GM12801 (cell line): ENCODE measurements around the gene LPIN3.

Experiments used
- TF ChIP-seq, protein P1 (sequence below): IDR thresholded peaks from one replicate; pipeline ENCODE4 v1.5.1; 2011; ENCODE audit warnings: control low read depth; ENCODE audit not compliant: insufficient read length; ENCODE audit errors: extremely low read depth

Gene LPIN3

DNA sequence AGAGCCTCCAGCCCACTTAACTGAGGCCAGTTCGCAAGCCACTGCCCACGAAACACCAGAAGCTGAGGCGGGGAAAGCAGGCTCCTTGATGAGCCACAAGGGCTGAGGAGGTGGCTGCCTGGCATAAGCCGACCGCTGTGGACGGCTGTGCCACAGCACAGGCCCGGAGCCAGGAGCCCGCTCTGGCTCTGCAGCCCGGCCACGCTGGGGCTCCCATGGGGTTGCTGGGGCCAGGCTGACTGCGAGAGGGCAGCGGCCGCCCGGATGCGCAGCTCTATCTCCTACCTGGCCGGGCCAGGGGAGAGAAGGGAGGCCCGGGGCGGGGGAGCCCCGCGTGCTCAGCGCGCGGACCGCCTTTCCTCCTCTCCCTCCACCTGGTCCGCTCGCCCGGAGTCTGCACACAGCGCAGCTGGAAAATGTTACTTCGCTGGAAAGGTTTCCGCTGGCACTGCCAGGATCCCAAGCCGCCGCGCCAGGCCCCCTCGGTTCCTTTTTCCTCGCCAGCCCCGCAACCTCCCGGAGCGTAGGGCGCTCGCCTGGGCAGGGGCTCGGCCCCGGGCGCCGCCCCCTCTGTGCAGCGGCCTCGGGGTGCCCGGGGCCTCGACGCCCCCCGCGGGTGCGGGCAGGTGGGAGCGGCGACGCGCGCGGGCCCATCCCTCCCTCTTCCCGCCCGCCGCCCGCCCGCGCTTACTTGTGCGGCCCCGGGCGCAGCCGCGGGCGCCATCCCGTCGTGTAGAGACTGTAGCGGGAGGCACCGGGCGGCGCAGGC is 25.3 kb downstream of the LPIN3 start:
- TF ChIP-seq, protein P1, sequence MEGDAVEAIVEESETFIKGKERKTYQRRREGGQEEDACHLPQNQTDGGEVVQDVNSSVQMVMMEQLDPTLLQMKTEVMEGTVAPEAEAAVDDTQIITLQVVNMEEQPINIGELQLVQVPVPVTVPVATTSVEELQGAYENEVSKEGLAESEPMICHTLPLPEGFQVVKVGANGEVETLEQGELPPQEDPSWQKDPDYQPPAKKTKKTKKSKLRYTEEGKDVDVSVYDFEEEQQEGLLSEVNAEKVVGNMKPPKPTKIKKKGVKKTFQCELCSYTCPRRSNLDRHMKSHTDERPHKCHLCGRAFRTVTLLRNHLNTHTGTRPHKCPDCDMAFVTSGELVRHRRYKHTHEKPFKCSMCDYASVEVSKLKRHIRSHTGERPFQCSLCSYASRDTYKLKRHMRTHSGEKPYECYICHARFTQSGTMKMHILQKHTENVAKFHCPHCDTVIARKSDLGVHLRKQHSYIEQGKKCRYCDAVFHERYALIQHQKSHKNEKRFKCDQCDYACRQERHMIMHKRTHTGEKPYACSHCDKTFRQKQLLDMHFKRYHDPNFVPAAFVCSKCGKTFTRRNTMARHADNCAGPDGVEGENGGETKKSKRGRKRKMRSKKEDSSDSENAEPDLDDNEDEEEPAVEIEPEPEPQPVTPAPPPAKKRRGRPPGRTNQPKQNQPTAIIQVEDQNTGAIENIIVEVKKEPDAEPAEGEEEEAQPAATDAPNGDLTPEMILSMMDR = no peak

DNA sequence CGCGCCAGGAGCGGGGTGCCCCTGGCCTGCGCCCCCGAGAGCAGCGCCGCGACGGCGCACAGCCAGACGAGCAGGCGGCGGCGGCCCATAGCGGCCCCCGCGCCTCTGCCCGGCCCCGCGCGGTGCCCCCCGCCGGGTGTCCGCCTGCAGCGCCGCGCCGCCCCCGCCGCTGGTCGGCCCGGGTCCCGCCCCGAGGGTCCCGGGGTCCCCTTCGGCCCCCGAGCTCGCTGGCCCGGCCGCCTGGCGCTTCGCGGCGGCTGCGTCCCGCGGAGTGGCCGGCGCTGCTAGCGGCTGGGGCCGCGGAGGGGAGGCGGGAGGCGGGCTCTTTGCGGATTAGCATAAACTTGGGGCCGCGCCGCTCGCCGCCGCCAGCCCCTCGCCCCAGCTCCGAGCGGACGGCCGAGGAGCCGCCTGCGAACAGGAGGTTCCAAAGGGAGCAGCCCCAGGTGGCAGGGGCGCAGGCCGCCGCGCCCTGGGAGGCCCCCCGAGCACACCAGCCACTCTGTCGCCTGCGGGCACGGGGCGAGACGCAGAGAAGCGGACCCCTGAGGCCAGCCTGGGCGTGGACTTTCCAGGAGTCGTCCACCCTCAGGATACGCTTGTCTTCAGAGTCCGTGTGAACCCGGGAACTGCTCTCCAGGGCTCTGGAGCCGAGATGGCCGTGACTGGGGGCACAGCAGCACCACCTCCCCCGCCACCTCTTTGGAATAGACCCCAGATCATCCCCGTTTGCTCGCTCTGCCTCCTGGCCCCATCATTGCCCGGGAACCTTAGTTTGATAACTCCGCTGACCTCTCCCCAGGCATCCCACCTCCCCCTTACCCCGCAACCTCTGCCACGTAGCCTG is 26.1 kb downstream of the LPIN3 start, which contains the start of gene EMILIN3:
Gene EMILIN3, minus strand, starts transcription at position 273 of the 847 bp plus-strand sequence. Its CDS starts 184 bp downstream, at position 89.
- TF ChIP-seq, protein P1 = no peak

DNA sequence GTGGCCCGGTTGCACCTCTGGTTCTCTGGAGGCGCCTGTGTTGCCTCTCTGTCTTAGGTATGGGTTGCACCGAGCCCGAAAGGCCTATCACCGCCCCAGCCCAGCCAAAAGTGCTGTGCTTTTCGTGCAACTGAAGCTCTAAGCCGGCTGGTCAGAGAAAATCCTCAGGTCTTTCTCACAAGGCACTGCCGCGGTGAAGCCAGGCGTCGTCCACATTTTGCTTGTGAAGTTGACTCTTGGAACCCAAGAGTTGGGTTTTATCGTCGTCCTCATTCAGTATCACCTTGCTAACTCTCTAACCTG is 26.7 kb downstream of the LPIN3 start:
- TF ChIP-seq, protein P1 = no peak

DNA sequence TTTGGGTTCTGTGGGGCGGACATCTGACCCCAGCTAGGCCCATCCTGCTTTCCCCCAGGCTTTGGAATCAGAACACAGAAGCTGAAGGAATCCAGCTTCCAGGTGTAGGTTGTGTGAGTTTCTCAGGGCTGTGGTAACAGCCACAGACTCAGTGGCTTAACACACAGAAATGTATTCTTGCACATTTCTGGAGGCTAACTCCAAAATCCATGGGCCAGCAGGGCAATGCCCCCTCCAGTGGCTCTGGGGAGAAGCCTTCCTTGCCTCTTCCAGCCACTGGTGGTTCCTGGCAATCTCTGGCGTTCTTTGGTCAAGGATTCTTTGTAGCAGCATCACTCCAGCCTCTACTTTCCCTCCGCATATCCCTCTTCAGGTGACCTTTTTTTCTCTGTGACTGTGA is 27.3 kb downstream of the LPIN3 start:
- TF ChIP-seq, protein P1 = no peak

DNA sequence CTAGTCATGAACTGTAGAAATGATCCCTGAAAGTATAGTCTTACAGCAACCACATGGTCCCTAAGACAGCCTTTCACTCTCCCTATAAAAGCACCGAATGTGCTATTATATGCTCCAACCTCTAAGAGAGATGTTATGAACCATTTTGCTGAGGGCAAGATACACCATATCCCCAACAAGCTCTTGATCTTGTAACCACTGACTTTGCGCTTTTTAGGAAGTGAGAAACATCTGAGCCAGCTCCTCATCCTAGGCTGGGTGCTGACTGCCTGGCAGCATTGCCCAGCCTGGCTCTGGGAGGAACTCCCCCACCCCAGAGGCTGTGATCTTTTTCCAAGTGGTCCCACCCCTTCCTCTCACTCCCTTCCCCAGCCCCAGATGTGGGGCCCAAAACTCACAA is 29.1 kb downstream of the LPIN3 start:
- TF ChIP-seq, protein P1 = no peak

DNA sequence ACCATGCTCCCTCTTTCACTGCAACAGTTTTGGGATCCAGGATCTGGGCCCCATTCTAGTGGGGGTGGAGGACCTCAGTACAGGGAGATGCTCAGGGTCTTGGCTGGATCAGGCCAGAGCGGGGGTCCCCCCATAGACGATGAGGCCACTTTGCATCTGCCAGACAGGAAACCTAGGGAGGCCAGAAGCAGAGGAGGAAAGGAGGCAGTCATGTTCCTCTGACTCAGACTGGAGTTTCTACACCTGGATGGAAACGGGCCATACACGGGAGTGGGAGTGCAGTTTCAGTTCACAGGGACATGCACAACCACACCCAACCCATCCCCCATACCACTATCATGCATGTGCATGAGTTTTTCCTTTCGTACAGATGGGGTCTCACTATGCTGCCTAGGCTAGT is 29.6 kb downstream of the LPIN3 start:
- TF ChIP-seq, protein P1 = no peak

DNA sequence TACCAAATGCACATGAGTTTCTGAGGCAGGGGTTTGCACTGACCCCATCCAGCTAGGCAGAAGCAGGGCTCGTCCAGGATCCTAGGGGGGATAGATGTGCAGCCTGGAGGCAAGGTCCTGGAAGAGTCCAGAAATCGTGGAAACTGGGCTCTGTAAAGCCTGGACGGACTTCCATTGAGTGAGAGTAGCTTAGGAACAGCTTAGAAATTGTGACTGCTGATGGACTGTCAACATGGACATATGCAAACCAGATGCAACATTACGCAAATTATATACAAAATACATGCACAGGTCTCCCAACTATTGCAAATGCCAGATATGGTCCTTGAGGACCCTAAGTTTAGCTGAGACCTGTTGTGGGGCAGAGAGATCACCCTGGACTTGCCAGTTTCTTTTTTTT is 30.8 kb downstream of the LPIN3 start:
- TF ChIP-seq, protein P1 = no peak
